Neuron (in vitro differentiated cells): ENCODE data around the gene ADIPOR1.
"Not testable (repeated sequence)": the region's sequence is repeated elsewhere in the genome, so short reads cannot be mapped to it uniquely, and the experiment has no call there.

Experiments
- H2AFZ ChIP-seq: one replicate; pipeline ENCODE4 v1.6.1; 2013; ENCODE audit warnings: low read depth, mild to moderate bottlenecking, inconsistent platforms, low read length, moderate library complexity
- H3K27me3 ChIP-seq: one replicate; pipeline ENCODE4 v1.6.1; 2013; ENCODE audit warnings: low read length; ENCODE audit not compliant: insufficient read depth
- H3K36me3 ChIP-seq: one replicate; pipeline ENCODE4 v1.6.1; 2013; ENCODE audit warnings: low read length; ENCODE audit not compliant: insufficient read depth
- H3K4me1 ChIP-seq: one replicate; pipeline ENCODE4 v1.6.1; 2013; ENCODE audit warnings: low read length; ENCODE audit not compliant: insufficient read depth
- H3K4me3 ChIP-seq: 2 replicates; pipeline ENCODE4 v1.5.1; 2013; ENCODE audit warnings: mild to moderate bottlenecking, low read length, moderate library complexity
- H3K9me3 ChIP-seq: one replicate; pipeline ENCODE4 v1.6.1; 2013; ENCODE audit warnings: low read length

Gene ADIPOR1

GRCh38 chr1:202941372-202941771 is 16.7 kb downstream of the ADIPOR1 start:
- Histone ChIP-seq H2AFZ (no peak overlapping the region), H3K27me3 (no peaks in the 10 kb centered on the region), H3K9me3 (no peaks in the 10 kb centered on the region), H3K4me3 (no peak overlapping the region), H3K36me3 (peaks cover 61% of the 10 kb centered on the region), H3K4me1 (no peaks in the 10 kb centered on the region)

- Histone ChIP-seq H3K4me1 (no peaks in the 10 kb centered on the region), H2AFZ (no peak overlapping the region), H3K36me3 (peaks cover 53% of the 10 kb centered on the region), H3K27me3 (no peaks in the 10 kb centered on the region), H3K9me3 (no peaks in the 10 kb centered on the region), H3K4me3 (no peak overlapping the region)
Observed at GRCh38 chr1:202940561-202940960, 17.6 kb downstream of the ADIPOR1 start.

GRCh38 chr1:202938287-202938925 is 19.7 kb downstream of the ADIPOR1 start:
- H3K4me1 ChIP-seq, result no peaks in the 10 kb centered on the region
- H3K4me3 ChIP-seq, result no peak overlapping the region
- no peaks in the 10 kb centered on the region for H3K9me3 ChIP-seq
- no peak overlapping the region for H2AFZ ChIP-seq
- H3K36me3 ChIP-seq, result peaks cover 32% of the 10 kb centered on the region
- H3K27me3 ChIP-seq, result no peaks in the 10 kb centered on the region

- H3K36me3 ChIP-seq, result peaks cover 15% of the 10 kb centered on the region
- H3K4me1 ChIP-seq, H3K9me3 ChIP-seq, H2AFZ ChIP-seq, H3K27me3 ChIP-seq, H3K4me3 ChIP-seq: not testable (repeated sequence)
Observed at GRCh38 chr1:202936409-202936808, 21.7 kb downstream of the ADIPOR1 start.

GRCh38 chr1:202935844-202936243 is 22.3 kb downstream of the ADIPOR1 start:
- no peaks in the 10 kb centered on the region for H3K9me3 ChIP-seq
- H3K4me1 ChIP-seq, result no peaks in the 10 kb centered on the region
- no peak overlapping the region for H3K4me3 ChIP-seq
- no peak overlapping the region for H2AFZ ChIP-seq
- no peaks in the 10 kb centered on the region for H3K27me3 ChIP-seq
- peaks cover 9% of the 10 kb centered on the region for H3K36me3 ChIP-seq

GRCh38 chr1:202934755-202935154 is 23.4 kb downstream of the ADIPOR1 start:
- Histone ChIP-seq H3K27me3 (no peaks in the 10 kb centered on the region), H2AFZ (no peak overlapping the region), H3K9me3 (no peaks in the 10 kb centered on the region), H3K4me3 (no peak overlapping the region), H3K36me3 (peaks cover 2% of the 10 kb centered on the region), H3K4me1 (no peaks in the 10 kb centered on the region)

- no peak overlapping the region for H3K4me3 ChIP-seq
- no peak overlapping the region for H2AFZ ChIP-seq
- no peaks in the 10 kb centered on the region for H3K4me1 ChIP-seq
- H3K9me3 ChIP-seq, result no peaks in the 10 kb centered on the region
- H3K27me3 ChIP-seq, result no peaks in the 10 kb centered on the region
- H3K36me3 ChIP-seq, result no peaks in the 10 kb centered on the region
Observed at GRCh38 chr1:202932476-202932875, 25.6 kb downstream of the ADIPOR1 start.

- peaks cover 8% of the 10 kb centered on the region for H3K4me1 ChIP-seq
- no peaks in the 10 kb centered on the region for H3K9me3 ChIP-seq
- peak within 1 kb of the TSS; percentile 59 for H3K4me3 ChIP-seq
- H3K27me3 ChIP-seq, result no peaks in the 10 kb centered on the region
- H3K36me3 ChIP-seq, result peaks cover 20% of the 10 kb centered on the region
- peak within 1 kb of the TSS; percentile 22 for H2AFZ ChIP-seq
Observed at GRCh38 chr1:202926581-202927491, 31.3 kb downstream of the ADIPOR1 start, which contains the start of gene KLHL12. KLHL12 (minus strand) TSS chr1:202927234; CDS start chr1:202925162, 2,072 bp downstream.

- H2AFZ ChIP-seq, result no peak overlapping the region
- H3K9me3 ChIP-seq, result no peaks in the 10 kb centered on the region
- H3K36me3 ChIP-seq, result peaks cover 32% of the 10 kb centered on the region
- no peak overlapping the region for H3K4me3 ChIP-seq
- H3K27me3 ChIP-seq, result no peaks in the 10 kb centered on the region
- H3K4me1 ChIP-seq, result peaks cover 8% of the 10 kb centered on the region
Observed at GRCh38 chr1:202923533-202923932, 34.6 kb downstream of the ADIPOR1 start.

- peaks cover 63% of the 10 kb centered on the region for H3K36me3 ChIP-seq
- H3K4me3 ChIP-seq, result no peak overlapping the region
- no peaks in the 10 kb centered on the region for H3K9me3 ChIP-seq
- no peak overlapping the region for H2AFZ ChIP-seq
- H3K27me3 ChIP-seq, result no peaks in the 10 kb centered on the region
- H3K4me1 ChIP-seq, result peaks cover 2% of the 10 kb centered on the region
Observed at GRCh38 chr1:202919615-202920014, 38.5 kb downstream of the ADIPOR1 start.

GRCh38 chr1:202915146-202915545 is 43.0 kb downstream of the ADIPOR1 start:
- Histone ChIP-seq H3K4me1 (no peaks in the 10 kb centered on the region), H3K36me3 (peaks cover 83% of the 10 kb centered on the region), H3K4me3 (no peak overlapping the region), H2AFZ (no peak overlapping the region), H3K9me3 (no peaks in the 10 kb centered on the region), H3K27me3 (no peaks in the 10 kb centered on the region)

- not testable (repeated sequence) for H3K9me3 ChIP-seq, H2AFZ ChIP-seq, H3K27me3 ChIP-seq, H3K4me3 ChIP-seq, H3K4me1 ChIP-seq
- peaks cover 86% of the 10 kb centered on the region for H3K36me3 ChIP-seq
Observed at GRCh38 chr1:202912476-202912875, 45.6 kb downstream of the ADIPOR1 start.

- H3K36me3 ChIP-seq, result peaks cover 70% of the 10 kb centered on the region
- no peak overlapping the region for H3K4me3 ChIP-seq
- H3K27me3 ChIP-seq, result no peaks in the 10 kb centered on the region
- no peaks in the 10 kb centered on the region for H3K4me1 ChIP-seq
- no peaks in the 10 kb centered on the region for H3K9me3 ChIP-seq
- no peak overlapping the region for H2AFZ ChIP-seq
Observed at GRCh38 chr1:202909494-202909893, 48.6 kb downstream of the ADIPOR1 start.
